Endothelial cell of umbilical vein (primary cell): Measurements from ENCODE around the gene TRIP11. TPM values are rescaled to one million over a fixed set of nuclear protein-coding genes. Genes with fewer than 3 reads are reported as not detected.

Experiments used
- BruUV-seq: library from RNA; stranded (reverse); fragments of 400-500 nt; replicated peaks from 2 replicates; lab custom pipeline; 2021; lab: Mats Ljungman, UMichigan
- CTCF ChIA-PET: fragments of 300-600, 350-600 bp; sonication (Branson Sonifier 250); formaldehyde crosslinking; loops from one replicate; lab custom pipeline; 2021; ENCODE audit warnings: antibody characterized with exemption, inconsistent platforms; lab: Charles Lee
- POLR2A ChIA-PET: fragments of 300-600, 350-600 bp; sonication (Branson Sonifier 250); formaldehyde crosslinking; loops from one replicate; lab custom pipeline; 2021; ENCODE audit warnings: antibody characterized with exemption, inconsistent platforms; lab: Charles Lee
- DNase-seq: peaks from one replicate; pipeline ENCODE4 v3.0.0-alpha.2; 2011; ENCODE audit warnings: low read depth, low spot score
- FAIRE-seq: peaks from 2 replicates; lab custom pipeline; 2011; peaks lifted over from hg19 to GRCh38; lab: Jason Lieb, UNC
- H2AFZ ChIP-seq: 2 replicates; pipeline ENCODE4 v1.6.0; 2012; ENCODE audit warnings: low read depth, low read length, control low read depth, inconsistent platforms
- H3K27ac ChIP-seq: 2 replicates; pipeline ENCODE4 v1.5.1; 2011; ENCODE audit warnings: low read depth, mild to moderate bottlenecking, control low read depth, low read length, moderate library complexity; ENCODE audit not compliant: insufficient read depth
- H3K27me3 ChIP-seq, 2 experiments: 2 replicates each; pipeline versions ENCODE4 v1.6.0 to v1.6.1; 2011; ENCODE audit warnings: low read length in 2 of 2, mixed read lengths in 1 of 2; ENCODE audit not compliant: control insufficient read depth in 2 of 2, insufficient read depth in 2 of 2
- H3K36me3 ChIP-seq, 2 experiments: 2 replicates in 1 of 2; 3 replicates in 1 of 2; pipeline ENCODE4 v1.5.1; 2011; ENCODE audit warnings: low read length in 2 of 2, mild to moderate bottlenecking in 1 of 2, moderate library complexity in 1 of 2; ENCODE audit not compliant: control insufficient read depth in 2 of 2, insufficient read depth in 2 of 2; ENCODE audit errors: extremely low read depth in 1 of 2
- H3K4me1 ChIP-seq: 3 replicates; pipeline ENCODE4 v1.5.1; 2011; ENCODE audit warnings: mild to moderate bottlenecking, low read length; ENCODE audit not compliant: control insufficient read depth, insufficient read depth; ENCODE audit errors: extremely low read depth
- H3K4me2 ChIP-seq: 2 replicates; pipeline ENCODE4 v1.6.1; 2011; ENCODE audit warnings: low read length, control low read depth, mixed read lengths; ENCODE audit not compliant: insufficient read depth
- H3K4me3 ChIP-seq, 3 experiments: fragments of 200-600 bp in 1 of 3; sonication (generic), shearing (Covaris generic) in 1 of 3; replicated peaks in 1 of 3; 2 replicates each; pipeline ENCODE4 v1.5.1; 2011 to 2016; ENCODE audit warnings: control low read depth in 3 of 3, low read length in 3 of 3, mild to moderate bottlenecking in 2 of 3, inconsistent platforms in 1 of 3, low read depth in 1 of 3, moderate library complexity in 1 of 3; ENCODE audit not compliant: insufficient read depth in 1 of 3
- H3K79me2 ChIP-seq: 2 replicates; pipeline ENCODE4 v1.6.0; 2012; ENCODE audit warnings: low read length, inconsistent platforms; ENCODE audit not compliant: control insufficient read depth, insufficient read depth
- H3K9ac ChIP-seq: replicated peaks from 2 replicates; pipeline ENCODE3; 2011; ENCODE audit warnings: low read length, control low read depth; ENCODE audit not compliant: insufficient read depth; ENCODE audit errors: extremely low read depth
- H3K9me1 ChIP-seq: replicated peaks from 3 replicates; pipeline ENCODE4 v1.6.0; 2011; ENCODE audit warnings: mild to moderate bottlenecking, low read length; ENCODE audit not compliant: control insufficient read depth, insufficient read depth; ENCODE audit errors: extremely low read depth
- H3K9me3 ChIP-seq: replicated peaks from 2 replicates; pipeline ENCODE4 v1.5.1; 2012; ENCODE audit warnings: low read length, inconsistent platforms; ENCODE audit not compliant: control insufficient read depth, insufficient read depth
- H4K20me1 ChIP-seq: replicated peaks from 2 replicates; pipeline ENCODE3; 2011; ENCODE audit warnings: mild to moderate bottlenecking, low read length; ENCODE audit not compliant: control insufficient read depth, insufficient read depth; ENCODE audit errors: extremely low read depth
- EZH2 ChIP-seq: IDR thresholded peaks from 2 replicates; pipeline ENCODE4 v1.6.1; 2012; ENCODE audit warnings: borderline replicate concordance, low read depth, mild to moderate bottlenecking, moderate library complexity, low read length, inconsistent platforms; ENCODE audit not compliant: severe bottlenecking
- FOS ChIP-seq: IDR thresholded peaks from 2 replicates; pipeline ENCODE4 v1.6.1; 2011; ENCODE audit warnings: mild to moderate bottlenecking, low read length, moderate library complexity, borderline replicate concordance; ENCODE audit not compliant: insufficient read depth
- GATA2 ChIP-seq: IDR thresholded peaks from 2 replicates; pipeline ENCODE4 v1.7.0; 2011; ENCODE audit warnings: low read depth, mild to moderate bottlenecking, moderate library complexity, mixed read lengths, low read length; ENCODE audit not compliant: insufficient read length, insufficient read depth
- JUN ChIP-seq: IDR thresholded peaks from 2 replicates; pipeline ENCODE4 v1.6.1; 2011; ENCODE audit warnings: borderline replicate concordance, low read depth; ENCODE audit not compliant: insufficient read length, insufficient read depth
- MYC ChIP-seq: IDR thresholded peaks from one replicate; pipeline ENCODE4 v1.6.1; 2011; ENCODE audit warnings: mild to moderate bottlenecking, low read depth, low read length
- POLR2A ChIP-seq: IDR thresholded peaks from 2 replicates; pipeline ENCODE4 v1.6.1; 2012; ENCODE audit warnings: low read depth, mild to moderate bottlenecking, control low read depth, low read length
- POLR2AphosphoS5 ChIP-seq: IDR thresholded peaks from 2 replicates; pipeline ENCODE4 v1.6.1; 2012; ENCODE audit warnings: low read depth, mild to moderate bottlenecking, control low read depth, low read length, moderate library complexity; ENCODE audit not compliant: insufficient read depth
- dilution Hi-C: fragments of 300-500 bp; cut with MboI; formaldehyde crosslinking; loops from one replicate; pipeline ENCODE4 v1.15.0; 2019; ENCODE audit warnings: low sequenced_read_pairs; ENCODE audit not compliant: extremely low pct_ligation_motif_present
- intact Hi-C: fragments of 100-400 bp; cut with micrococcal nuclease; formaldehyde crosslinking; loops from one replicate; pipeline ENCODE4 v1.10.0; 2022
- polyA plus RNA-seq, 4 experiments: library from polyadenylated mRNA; depleted of rRNA in 3 of 4; stranded (reverse) in 3 of 4; unstranded in 1 of 4; fragments of >200 nt; gene quantifications; 2 replicates each; pipeline versions ENCODE4 v1.2.1 to v1.2.3, GENCODE V29; 2011 to 2012; ENCODE audit warnings: missing spikeins in 1 of 4
- total RNA-seq: library from RNA; stranded (reverse); gene quantifications from 2 replicates; pipeline ENCODE4 v1.2.3, GENCODE V29; 2021
- TF ChIP-seq, protein P1 (sequence below): IDR thresholded peaks from 2 replicates; pipeline ENCODE4 v1.6.1; 2011; ENCODE audit not compliant: insufficient read depth, insufficient read length
- TF ChIP-seq, protein P2 (sequence below), 2 donors: IDR thresholded peaks; 1 replicate in 1 of 2; 2 replicates in 1 of 2; pipeline ENCODE4 v1.5.1; 2011; ENCODE audit warnings: low read length in 2 of 2, mild to moderate bottlenecking in 2 of 2, moderate library complexity in 2 of 2, control low read depth in 1 of 2, inconsistent platforms in 1 of 2, low read depth in 1 of 2; ENCODE audit not compliant: insufficient read depth in 1 of 2; ENCODE audit errors: extremely low read depth in 1 of 2

TRIP11 gene
- total and polyA plus RNA-seq, 2 donors (not counting 3 experiments of a cell fraction or from before 2014, with no cell fraction given) = 7.0 to 58.0 TPM

DNA sequence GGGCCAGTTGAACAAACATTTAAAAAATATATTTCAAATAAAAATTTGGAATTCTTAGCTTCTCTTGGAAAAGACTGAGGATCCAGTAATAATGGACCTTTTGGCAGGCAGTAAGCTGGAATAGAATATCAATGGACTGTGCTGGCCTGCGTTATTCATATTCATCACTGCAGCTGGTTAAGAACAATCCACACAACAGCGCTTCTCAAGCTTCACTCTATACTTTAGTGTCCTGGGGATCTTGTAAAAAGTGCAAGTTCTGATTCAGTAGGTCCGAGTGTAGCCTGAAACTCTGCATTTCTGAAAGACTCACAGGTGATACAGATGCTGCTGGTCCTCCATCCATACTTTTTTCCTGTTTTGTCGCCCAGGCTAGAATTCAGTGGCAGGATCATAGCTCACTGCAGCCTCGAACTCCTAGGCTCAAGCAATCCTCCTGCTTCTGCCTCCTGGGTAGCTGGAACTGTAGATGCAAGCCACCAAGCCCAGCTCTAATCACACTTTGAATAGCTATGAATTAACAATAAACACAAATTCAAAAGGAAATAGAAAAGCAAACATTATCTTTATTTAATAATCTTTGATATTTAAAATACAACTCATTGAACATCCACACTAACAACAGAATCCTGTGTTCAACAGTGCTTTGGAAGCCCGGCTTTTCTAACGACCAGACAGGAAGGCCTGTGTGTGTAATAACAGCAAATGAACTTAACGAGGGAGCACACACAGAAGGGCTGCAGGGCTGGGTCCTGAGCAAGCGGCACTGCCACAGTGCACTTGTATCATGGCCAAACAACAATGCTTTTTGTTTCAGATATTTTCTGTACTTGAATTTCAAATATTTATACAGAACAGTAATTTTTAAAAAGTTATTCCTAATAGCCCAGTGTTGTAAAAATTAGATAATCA is 18.4 kb upstream of the TRIP11 start:
- Histone ChIP-seq H3K79me2 (no peaks in the 10 kb centered on the region), H4K20me1 (no peaks in the 10 kb centered on the region), H3K9me1 (no peaks in the 10 kb centered on the region), H3K9ac (no peak overlapping the region), H3K36me3 (no peaks in the 10 kb centered on the region), H3K4me1 (no peaks in the 10 kb centered on the region), H2AFZ (no peak overlapping the region), H3K9me3 (no peaks in the 10 kb centered on the region), H3K4me3 (no peak overlapping the region), H3K27me3 (no peaks in the 10 kb centered on the region), H3K4me2 (no peak overlapping the region), H3K27ac (no peak overlapping the region)
- dilution Hi-C loops = no loop called here
- ChIA-PET POLR2A (no interaction called here), CTCF (interaction anchor here (1.1 to 1.6 kb wide), 2 partner anchors 11 to 48 kb away, joined by 4 to 7 read pairs; partner anchors contain the start of gene ATXN3)
- DNase-seq (no peak), FAIRE-seq (no peak)
- intact Hi-C loops = no loop called here
- TF ChIP-seq, protein P1, sequence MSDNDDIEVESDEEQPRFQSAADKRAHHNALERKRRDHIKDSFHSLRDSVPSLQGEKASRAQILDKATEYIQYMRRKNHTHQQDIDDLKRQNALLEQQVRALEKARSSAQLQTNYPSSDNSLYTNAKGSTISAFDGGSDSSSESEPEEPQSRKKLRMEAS = no peak
- no peak for TF ChIP-seq GATA2
- BruUV-seq = no TSS peak

DNA sequence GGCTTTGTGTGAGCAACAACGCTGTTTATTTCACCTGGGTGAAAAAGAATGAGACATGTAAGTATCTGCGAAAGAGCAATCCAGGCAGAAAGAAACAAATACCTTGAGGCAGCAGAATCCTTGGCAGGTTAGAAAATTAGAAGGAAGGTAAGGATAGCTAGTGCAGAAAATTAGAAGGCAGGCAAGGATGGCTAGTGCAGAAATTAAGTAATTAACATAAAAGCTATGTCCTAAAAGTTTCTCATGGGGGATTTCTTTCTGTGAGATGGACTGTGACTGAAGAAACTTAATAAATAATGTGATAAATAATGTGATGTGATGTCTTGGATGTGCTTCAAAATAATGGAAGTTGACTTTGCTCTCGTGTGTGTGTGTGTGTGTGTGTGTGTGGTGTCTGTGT is 9.9 kb upstream of the TRIP11 start:
- CTCF ChIA-PET = interaction anchor here (1.4 kb wide), 1 partner anchor 10 kb away, joined by 4 read pairs; the partner anchor contains the start of gene TRIP11

More for the DNA sequence above, 9.9 kb upstream of the TRIP11 start:
- intact Hi-C loops = no loop called here
- Histone ChIP-seq H3K4me3 (no peak overlapping the region), H3K9me1 (no peaks in the 10 kb centered on the region), H3K4me2 (no peak overlapping the region), H3K9me3 (no peaks in the 10 kb centered on the region), H3K36me3 (no peaks in the 10 kb centered on the region), H3K4me1 (no peaks in the 10 kb centered on the region), H3K79me2 (no peaks in the 10 kb centered on the region), H3K27ac (no peak overlapping the region), H4K20me1 (no peaks in the 10 kb centered on the region), H3K9ac (no peak overlapping the region), H3K27me3 (no peaks in the 10 kb centered on the region), H2AFZ (no peak overlapping the region)
- dilution Hi-C loops = no loop called here
- BruUV-seq = no TSS peak
- DNase-seq = no peak
- FAIRE-seq = no peak
- no peak for TF ChIP-seq GATA2
- no peak for TF ChIP-seq EZH2
- TF ChIP-seq, protein P1 = no peak
- no peak for TF ChIP-seq MYC
- TF ChIP-seq, protein P2, sequence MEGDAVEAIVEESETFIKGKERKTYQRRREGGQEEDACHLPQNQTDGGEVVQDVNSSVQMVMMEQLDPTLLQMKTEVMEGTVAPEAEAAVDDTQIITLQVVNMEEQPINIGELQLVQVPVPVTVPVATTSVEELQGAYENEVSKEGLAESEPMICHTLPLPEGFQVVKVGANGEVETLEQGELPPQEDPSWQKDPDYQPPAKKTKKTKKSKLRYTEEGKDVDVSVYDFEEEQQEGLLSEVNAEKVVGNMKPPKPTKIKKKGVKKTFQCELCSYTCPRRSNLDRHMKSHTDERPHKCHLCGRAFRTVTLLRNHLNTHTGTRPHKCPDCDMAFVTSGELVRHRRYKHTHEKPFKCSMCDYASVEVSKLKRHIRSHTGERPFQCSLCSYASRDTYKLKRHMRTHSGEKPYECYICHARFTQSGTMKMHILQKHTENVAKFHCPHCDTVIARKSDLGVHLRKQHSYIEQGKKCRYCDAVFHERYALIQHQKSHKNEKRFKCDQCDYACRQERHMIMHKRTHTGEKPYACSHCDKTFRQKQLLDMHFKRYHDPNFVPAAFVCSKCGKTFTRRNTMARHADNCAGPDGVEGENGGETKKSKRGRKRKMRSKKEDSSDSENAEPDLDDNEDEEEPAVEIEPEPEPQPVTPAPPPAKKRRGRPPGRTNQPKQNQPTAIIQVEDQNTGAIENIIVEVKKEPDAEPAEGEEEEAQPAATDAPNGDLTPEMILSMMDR (IDR thresholded peaks at IDR 0.05; ENCODE audit: extremely low read depth in 1 of 2, insufficient read depth in 1 of 2, low read depth in 1 of 2, low read length in 2 of 2) = no peak
- no peak for TF ChIP-seq POLR2A
- TF ChIP-seq FOS = no peak
- TF ChIP-seq JUN = no peak
- TF ChIP-seq POLR2AphosphoS5 = no peak
- POLR2A ChIA-PET = no interaction called here
